ENCODE results near the gene TJP2.
"Not testable (repeated sequence)": the region's sequence is repeated elsewhere in the genome, so short reads cannot be mapped to it uniquely, and the experiment has no call there.

The TJP2 gene

GRCh38 chr9:69158471-69158870 lies 15.6 kb upstream of the TJP2 start:
- no peak for DNase-seq (ENCODE audit: low spot score)

- not testable (repeated sequence) for DNase-seq (ENCODE audit: low spot score)
These were observed 9.5 kb upstream of the TJP2 start for GRCh38 chr9:69164573-69164972.

- DNase-seq (ENCODE audit: low spot score), result no peak
These were observed 8.5 kb upstream of the TJP2 start for GRCh38 chr9:69165581-69165980.

GRCh38 chr9:69168709-69169217 lies 5.3 kb upstream of the TJP2 start:
- DNase-seq (ENCODE audit: low spot score), result no peak

- no peak for DNase-seq (ENCODE audit: low spot score)
These were observed 3.8 kb upstream of the TJP2 start for GRCh38 chr9:69170231-69170630.

GRCh38 chr9:69171049-69171448 lies 3.0 kb upstream of the TJP2 start:
- no peak for DNase-seq (ENCODE audit: low spot score)

- DNase-seq (ENCODE audit: low spot score), result no peak
These were observed 2.6 kb upstream of the TJP2 start for GRCh38 chr9:69171517-69171916.

GRCh38 chr9:69172895-69173294 lies 1.2 kb upstream of the TJP2 start:
- no peak for DNase-seq (ENCODE audit: low spot score)

GRCh38 chr9:69173497-69173890 lies 583 bp upstream of the TJP2 start:
- DNase-seq (ENCODE audit: low spot score), result no peak

GRCh38 chr9:69174616-69175463 lies 763 bp downstream of the TJP2 start:
- DNase-seq (ENCODE audit: low spot score), result peak; percentile 40

GRCh38 chr9:69175486-69175885 lies 1.4 kb downstream of the TJP2 start:
- no peak for DNase-seq (ENCODE audit: low spot score)

- no peak for DNase-seq (ENCODE audit: low spot score)
These were observed 2.5 kb downstream of the TJP2 start for GRCh38 chr9:69176471-69177171.

- DNase-seq (ENCODE audit: low spot score), result no peak
These were observed 4.5 kb downstream of the TJP2 start for GRCh38 chr9:69178583-69179011.

GRCh38 chr9:69179037-69179436 lies 5.0 kb downstream of the TJP2 start:
- DNase-seq (ENCODE audit: low spot score), result no peak

- DNase-seq (ENCODE audit: low spot score), result no peak
These were observed 6.1 kb downstream of the TJP2 start for GRCh38 chr9:69180200-69180599.

- DNase-seq (ENCODE audit: low spot score), result no peak
These were observed 6.6 kb downstream of the TJP2 start for GRCh38 chr9:69180670-69181069.

- DNase-seq (ENCODE audit: low spot score), result peak; percentile 41
These were observed 7.9 kb downstream of the TJP2 start for GRCh38 chr9:69181908-69182353.

GRCh38 chr9:69184266-69184665 lies 10.2 kb downstream of the TJP2 start:
- no peak for DNase-seq (ENCODE audit: low spot score)

- DNase-seq (ENCODE audit: low spot score), result no peak
These were observed 12.9 kb downstream of the TJP2 start for GRCh38 chr9:69186841-69187611.

- DNase-seq (ENCODE audit: low spot score), result no peak
These were observed 14.9 kb downstream of the TJP2 start for GRCh38 chr9:69188975-69189374.

GRCh38 chr9:69190086-69190862 lies 16.2 kb downstream of the TJP2 start:
- peak; percentile 79 for DNase-seq (ENCODE audit: low spot score)

- no peak for DNase-seq (ENCODE audit: low spot score)
These were observed 16.7 kb downstream of the TJP2 start for GRCh38 chr9:69190863-69191181.
